ENCODE data around the gene DOK5.

DNA sequence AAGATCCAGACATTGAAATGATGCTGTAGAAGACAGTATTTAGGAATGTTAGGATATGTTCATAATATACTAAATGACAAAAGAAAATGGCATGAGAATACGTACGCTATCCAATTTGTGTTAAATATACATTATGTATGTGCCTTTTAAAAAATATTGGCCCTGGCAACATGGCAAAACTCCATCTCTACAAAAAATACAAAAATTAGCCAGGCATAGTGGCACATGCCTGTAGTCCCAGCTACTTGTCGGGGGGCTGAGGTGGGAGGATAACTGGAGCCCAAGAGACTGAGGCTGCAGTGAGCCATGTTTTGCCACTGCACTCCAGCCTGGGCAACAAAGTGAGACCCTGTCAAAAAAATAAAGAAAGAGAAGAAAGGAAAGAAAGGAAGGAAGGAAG lies 155.7 kb downstream of the DOK5 start:
- TF ChIP-seq POLR2AphosphoS5 (IDR thresholded peaks at IDR 0.05; ENCODE audit: low read depth), result no peak
- no peak for TF ChIP-seq CTCF (conservative IDR thresholded peaks at IDR 0.05; ENCODE audit: low read depth in 2 of 2)
- no peak for TF ChIP-seq EZH2 (IDR thresholded peaks at IDR 0.05; ENCODE audit: low read depth, unreplicated experiment)
- no peak for TF ChIP-seq EZH2phosphoT487 (IDR thresholded peaks at IDR 0.05; ENCODE audit: unreplicated experiment)
- no peak for TF ChIP-seq NANOG (IDR thresholded peaks at IDR 0.05; ENCODE audit: borderline replicate concordance)

All from GM23338 (cell line).